ENCODE measurements around the gene CYP46A1.
"Not testable (repeated sequence)": the region's sequence is repeated elsewhere in the genome, so short reads cannot be mapped to it uniquely, and the experiment has no call there.

Gene CYP46A1

GRCh38 chr14:99760817-99761216, 76.7 kb downstream of the CYP46A1 start:
- FAIRE-seq, result no peak

GRCh38 chr14:99762911-99763310, 78.8 kb downstream of the CYP46A1 start:
- FAIRE-seq, result not testable (repeated sequence)

- FAIRE-seq, result no peak
Measured at GRCh38 chr14:99763527-99764221, 79.6 kb downstream of the CYP46A1 start.

GRCh38 chr14:99764222-99764706, 80.2 kb downstream of the CYP46A1 start:
- no peak for FAIRE-seq

GRCh38 chr14:99768381-99768780, 84.3 kb downstream of the CYP46A1 start:
- FAIRE-seq, result no peak

- FAIRE-seq, result no peak
Measured at GRCh38 chr14:99769123-99769522, 85.0 kb downstream of the CYP46A1 start.

- FAIRE-seq, result no peak
Measured at GRCh38 chr14:99769799-99770198, 85.7 kb downstream of the CYP46A1 start.

- FAIRE-seq, result no peak
Measured at GRCh38 chr14:99772371-99773283, 88.5 kb downstream of the CYP46A1 start.

GRCh38 chr14:99773521-99774497, 89.7 kb downstream of the CYP46A1 start:
- no peak for FAIRE-seq

GRCh38 chr14:99774556-99775307, 90.6 kb downstream of the CYP46A1 start:
- FAIRE-seq, result no peak

GRCh38 chr14:99775351-99775750, 91.3 kb downstream of the CYP46A1 start:
- no peak for FAIRE-seq
